ENCODE measurements around the gene NPTN. TPM values are rescaled to one million over a fixed set of nuclear protein-coding genes. Genes with fewer than 3 reads are reported as not detected.

The NPTN gene
- total RNA-seq, 1 experiment from 2014 or later = 151 TPM

DNA sequence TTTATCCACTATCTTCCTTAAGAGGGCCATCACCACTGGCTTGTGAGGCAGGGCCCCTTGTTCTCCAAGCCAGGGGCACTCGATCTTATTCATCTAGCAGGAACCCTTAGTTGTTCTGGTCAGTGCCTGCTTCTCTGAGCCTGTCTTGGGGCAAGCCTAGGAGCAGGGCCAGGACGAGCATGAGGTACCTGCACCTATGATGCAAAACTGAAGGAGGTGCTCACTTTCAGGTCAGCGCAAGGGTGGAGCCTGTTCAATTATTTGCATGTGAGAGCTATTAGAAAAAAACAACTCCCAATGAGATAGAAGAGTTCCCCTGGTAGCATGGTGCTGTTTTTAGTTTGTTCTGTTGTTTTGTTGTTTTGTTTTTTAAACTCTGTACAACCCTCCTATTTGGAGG is 46.0 kb upstream of the NPTN start:
- ChIA-PET CTCF (no interaction called here), POLR2A (no interaction called here)
- TF ChIP-seq, protein P1, sequence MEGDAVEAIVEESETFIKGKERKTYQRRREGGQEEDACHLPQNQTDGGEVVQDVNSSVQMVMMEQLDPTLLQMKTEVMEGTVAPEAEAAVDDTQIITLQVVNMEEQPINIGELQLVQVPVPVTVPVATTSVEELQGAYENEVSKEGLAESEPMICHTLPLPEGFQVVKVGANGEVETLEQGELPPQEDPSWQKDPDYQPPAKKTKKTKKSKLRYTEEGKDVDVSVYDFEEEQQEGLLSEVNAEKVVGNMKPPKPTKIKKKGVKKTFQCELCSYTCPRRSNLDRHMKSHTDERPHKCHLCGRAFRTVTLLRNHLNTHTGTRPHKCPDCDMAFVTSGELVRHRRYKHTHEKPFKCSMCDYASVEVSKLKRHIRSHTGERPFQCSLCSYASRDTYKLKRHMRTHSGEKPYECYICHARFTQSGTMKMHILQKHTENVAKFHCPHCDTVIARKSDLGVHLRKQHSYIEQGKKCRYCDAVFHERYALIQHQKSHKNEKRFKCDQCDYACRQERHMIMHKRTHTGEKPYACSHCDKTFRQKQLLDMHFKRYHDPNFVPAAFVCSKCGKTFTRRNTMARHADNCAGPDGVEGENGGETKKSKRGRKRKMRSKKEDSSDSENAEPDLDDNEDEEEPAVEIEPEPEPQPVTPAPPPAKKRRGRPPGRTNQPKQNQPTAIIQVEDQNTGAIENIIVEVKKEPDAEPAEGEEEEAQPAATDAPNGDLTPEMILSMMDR (IDR thresholded peaks at IDR 0.05) = no peak
- no peak for TF ChIP-seq TCF7L2 (IDR thresholded peaks at IDR 0.05; ENCODE audit: low read depth, low read length)
- TF ChIP-seq, protein P2, sequence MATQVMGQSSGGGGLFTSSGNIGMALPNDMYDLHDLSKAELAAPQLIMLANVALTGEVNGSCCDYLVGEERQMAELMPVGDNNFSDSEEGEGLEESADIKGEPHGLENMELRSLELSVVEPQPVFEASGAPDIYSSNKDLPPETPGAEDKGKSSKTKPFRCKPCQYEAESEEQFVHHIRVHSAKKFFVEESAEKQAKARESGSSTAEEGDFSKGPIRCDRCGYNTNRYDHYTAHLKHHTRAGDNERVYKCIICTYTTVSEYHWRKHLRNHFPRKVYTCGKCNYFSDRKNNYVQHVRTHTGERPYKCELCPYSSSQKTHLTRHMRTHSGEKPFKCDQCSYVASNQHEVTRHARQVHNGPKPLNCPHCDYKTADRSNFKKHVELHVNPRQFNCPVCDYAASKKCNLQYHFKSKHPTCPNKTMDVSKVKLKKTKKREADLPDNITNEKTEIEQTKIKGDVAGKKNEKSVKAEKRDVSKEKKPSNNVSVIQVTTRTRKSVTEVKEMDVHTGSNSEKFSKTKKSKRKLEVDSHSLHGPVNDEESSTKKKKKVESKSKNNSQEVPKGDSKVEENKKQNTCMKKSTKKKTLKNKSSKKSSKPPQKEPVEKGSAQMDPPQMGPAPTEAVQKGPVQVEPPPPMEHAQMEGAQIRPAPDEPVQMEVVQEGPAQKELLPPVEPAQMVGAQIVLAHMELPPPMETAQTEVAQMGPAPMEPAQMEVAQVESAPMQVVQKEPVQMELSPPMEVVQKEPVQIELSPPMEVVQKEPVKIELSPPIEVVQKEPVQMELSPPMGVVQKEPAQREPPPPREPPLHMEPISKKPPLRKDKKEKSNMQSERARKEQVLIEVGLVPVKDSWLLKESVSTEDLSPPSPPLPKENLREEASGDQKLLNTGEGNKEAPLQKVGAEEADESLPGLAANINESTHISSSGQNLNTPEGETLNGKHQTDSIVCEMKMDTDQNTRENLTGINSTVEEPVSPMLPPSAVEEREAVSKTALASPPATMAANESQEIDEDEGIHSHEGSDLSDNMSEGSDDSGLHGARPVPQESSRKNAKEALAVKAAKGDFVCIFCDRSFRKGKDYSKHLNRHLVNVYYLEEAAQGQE (IDR thresholded peaks at IDR 0.05; ENCODE audit: insufficient read depth in 1 of 2, low read depth in 2 of 2, low read length in 1 of 2) = no peak
- no peak for TF ChIP-seq POLR2AphosphoS5 (IDR thresholded peaks at IDR 0.05; ENCODE audit: low read depth, low read length)
- no peak for TF ChIP-seq SIN3A (IDR thresholded peaks at IDR 0.05; ENCODE audit: borderline replicate concordance, insufficient read depth, low read depth, low read length)
- Histone ChIP-seq H3K4me1 (ENCODE audit: control insufficient read depth, insufficient read depth, low read length) (peaks cover 7% of the 10 kb centered on the region), H3K9me3 (ENCODE audit: control insufficient read depth, insufficient read depth, low read depth, low read length) (no peaks in the 10 kb centered on the region), H3K36me3 (ENCODE audit: control insufficient read depth, insufficient read depth, low read length) (no peaks in the 10 kb centered on the region), H3K27ac (ENCODE audit: low read length) (no peak overlapping the region), H3K27me3 (ENCODE audit: control insufficient read depth, insufficient read depth, low read length) (0 out of 2 replicates have a peak, but pooled peaks cover 3% of the 10 kb centered on the region), H3K4me3 (ENCODE audit: low read depth in 2 of 2, low read length in 2 of 2) (no peak overlapping the region)
- intact Hi-C loops (cut with micrococcal nuclease; ENCODE audit: unreplicated experiment) (no loop called here), in situ Hi-C loops (cut with HindIII; ENCODE audit: low pct_unique_long_range_greater_than_20kb, low sequenced_read_pairs) (no loop called here)
- no TSS peak for BruUV-seq (replicated peaks)
- DNase-seq (ENCODE audit: low read depth, low spot score) (no peak), ATAC-seq (no peak)

DNA sequence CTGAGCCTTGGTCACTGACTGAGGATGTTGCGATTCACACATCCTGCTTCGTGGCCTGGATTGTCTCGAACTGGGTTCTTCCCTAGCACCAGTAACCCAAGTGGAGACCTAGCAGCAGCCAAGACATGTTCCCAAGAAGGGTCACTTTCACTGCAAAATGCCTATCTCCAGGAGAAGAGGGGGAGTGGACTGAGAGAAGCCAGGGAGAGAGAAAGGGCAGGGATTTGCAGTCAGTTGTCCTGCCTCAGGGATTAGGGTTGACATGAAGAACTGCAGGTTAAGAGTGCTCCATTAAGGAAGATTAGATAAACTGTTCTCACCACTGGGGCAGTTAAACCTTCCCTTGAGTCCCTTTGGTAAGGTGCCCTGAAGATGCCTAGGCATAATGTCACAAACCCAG is 45.3 kb upstream of the NPTN start:
- ChIA-PET CTCF (interaction anchor here (1.9 kb wide), 1 partner anchor 42 kb away, joined by 5 read pairs; no protein-coding TSS in a partner anchor), POLR2A (no interaction called here)
- Histone ChIP-seq H3K36me3 (ENCODE audit: control insufficient read depth, insufficient read depth, low read length) (no peaks in the 10 kb centered on the region), H3K4me3 (ENCODE audit: low read depth in 2 of 2, low read length in 2 of 2) (no peak overlapping the region), H3K9me3 (ENCODE audit: control insufficient read depth, insufficient read depth, low read depth, low read length) (no peaks in the 10 kb centered on the region), H3K27me3 (ENCODE audit: control insufficient read depth, insufficient read depth, low read length) (peaks cover 8% of the 10 kb centered on the region; the same call in 1 of the 2 replicates), H3K27ac (ENCODE audit: low read length) (no peak overlapping the region), H3K4me1 (ENCODE audit: control insufficient read depth, insufficient read depth, low read length) (peaks cover 5% of the 10 kb centered on the region)
- intact Hi-C loops (cut with micrococcal nuclease; ENCODE audit: unreplicated experiment) (no loop called here), in situ Hi-C loops (cut with HindIII; ENCODE audit: low pct_unique_long_range_greater_than_20kb, low sequenced_read_pairs) (no loop called here)
- DNase-seq (ENCODE audit: low read depth, low spot score) (no peak), ATAC-seq (no peak)
- no peak for TF ChIP-seq SIN3A (IDR thresholded peaks at IDR 0.05; ENCODE audit: borderline replicate concordance, insufficient read depth, low read depth, low read length)
- TF ChIP-seq, protein P1 (IDR thresholded peaks at IDR 0.05) = no peak
- TF ChIP-seq, protein P2 (IDR thresholded peaks at IDR 0.05; ENCODE audit: insufficient read depth in 1 of 2, low read depth in 2 of 2, low read length in 1 of 2) = no peak
- no peak for TF ChIP-seq TCF7L2 (IDR thresholded peaks at IDR 0.05; ENCODE audit: low read depth, low read length)
- TF ChIP-seq POLR2AphosphoS5 (IDR thresholded peaks at IDR 0.05; ENCODE audit: low read depth, low read length) = no peak
- BruUV-seq (replicated peaks) = no TSS peak
